ENCODE results near the gene PLN. TPM values are rescaled to one million over a fixed set of nuclear protein-coding genes. Genes with fewer than 3 reads are reported as not detected.

The PLN gene
- total and polyA plus RNA-seq, 5 donors from 2014 or later = 0.13 to 0.40 (median 0.27) TPM; not detected in 1

DNA sequence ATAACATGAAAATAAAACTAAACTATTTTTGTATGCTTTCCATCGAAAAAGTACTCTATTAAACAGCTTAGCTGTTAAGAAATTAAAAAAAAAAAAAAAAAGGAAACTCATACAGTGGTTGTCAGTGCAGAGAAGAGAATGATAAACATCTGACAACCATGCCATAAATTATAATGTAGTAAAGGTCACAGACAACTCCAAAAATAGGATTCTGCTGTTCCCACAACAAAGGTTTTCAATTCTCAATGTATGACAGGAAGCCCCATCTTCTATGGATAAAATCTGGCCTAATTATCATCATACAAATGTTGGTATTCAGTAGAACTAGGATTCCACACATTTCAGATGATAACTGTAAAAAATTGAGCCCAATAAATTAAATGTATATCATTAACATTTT is 5.0 kb downstream of the PLN start:
- no peak overlapping the region for H3K4me3 Mint-ChIP-seq
- H3K27me3 ChIP-seq (ENCODE audit: control insufficient read depth, insufficient read depth, low read length) = no peaks in the 10 kb centered on the region
- peaks cover 10% of the 10 kb centered on the region for H3K4me1 ChIP-seq (ENCODE audit: control insufficient read depth, insufficient read depth, low read length, poor library complexity, severe bottlenecking)
- H3K9me3 ChIP-seq (ENCODE audit: control insufficient read depth in 2 of 2, low read length in 2 of 2) = no peaks in the 10 kb centered on the region
- no peak overlapping the region for H3K27ac ChIP-seq (ENCODE audit: insufficient read depth, low read length, poor library complexity, severe bottlenecking)
- no peak for DNase-seq
- peaks cover 10% of the 10 kb centered on the region for H3K36me3 Mint-ChIP-seq
- H3K36me3 ChIP-seq (ENCODE audit: control insufficient read depth, insufficient read depth, low read length) = no peaks in the 10 kb centered on the region
- H3K27ac Mint-ChIP-seq = no peak overlapping the region
- H3K4me3 ChIP-seq (ENCODE audit: low read depth, low read length) = no peak overlapping the region
- no peak for ATAC-seq (ENCODE audit: low read depth in 2 of 2)
- H3K4me1 Mint-ChIP-seq = peaks cover 15 to 40% (median 29%) of the 10 kb centered on the region in 4 donors
- H3K27me3 Mint-ChIP-seq = peaks cover under 1% of the 10 kb centered on the region
- no peaks in the 10 kb centered on the region for H3K9me3 Mint-ChIP-seq

DNA sequence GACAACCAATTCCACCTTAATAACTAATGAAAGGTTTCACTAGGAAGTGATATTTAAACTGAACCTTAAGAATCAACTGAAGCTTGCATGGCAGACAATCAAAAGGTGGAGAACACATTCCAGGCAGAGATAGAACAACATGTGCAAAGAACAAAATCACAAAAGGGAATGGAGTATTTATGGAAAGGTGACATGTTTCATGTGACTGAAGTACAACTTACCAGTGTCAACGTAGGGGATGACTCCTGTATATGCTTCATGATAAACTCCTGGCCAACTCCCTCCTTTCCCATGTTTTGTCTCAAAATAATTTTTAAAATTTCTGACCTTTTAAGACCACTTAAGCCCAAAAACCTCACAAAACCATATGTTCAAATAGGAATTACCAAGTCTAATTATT is 6.6 kb downstream of the PLN start:
- peaks cover 10% of the 10 kb centered on the region for H3K36me3 Mint-ChIP-seq
- no peak overlapping the region for H3K4me3 ChIP-seq (ENCODE audit: low read depth, low read length)
- no peak for DNase-seq
- H3K9me3 ChIP-seq (ENCODE audit: control insufficient read depth in 2 of 2, low read length in 2 of 2) = no peaks in the 10 kb centered on the region
- no peaks in the 10 kb centered on the region for H3K36me3 ChIP-seq (ENCODE audit: control insufficient read depth, insufficient read depth, low read length)
- no peak overlapping the region for H3K27ac ChIP-seq (ENCODE audit: insufficient read depth, low read length, poor library complexity, severe bottlenecking)
- H3K4me1 Mint-ChIP-seq = peaks cover 19 to 51% (median 36%) of the 10 kb centered on the region in 4 donors
- peaks cover 4% of the 10 kb centered on the region for H3K27me3 Mint-ChIP-seq
- peaks cover 25% of the 10 kb centered on the region for H3K4me1 ChIP-seq (ENCODE audit: control insufficient read depth, insufficient read depth, low read length, poor library complexity, severe bottlenecking)
- H3K9me3 Mint-ChIP-seq = no peaks in the 10 kb centered on the region
- ATAC-seq (ENCODE audit: low read depth in 2 of 2) = no peak
- H3K27ac Mint-ChIP-seq = no peak overlapping the region
- no peak overlapping the region for H3K4me3 Mint-ChIP-seq
- H3K27me3 ChIP-seq (ENCODE audit: control insufficient read depth, insufficient read depth, low read length) = no peaks in the 10 kb centered on the region

GRCh38 chr6:118558464-118559217 is 10.5 kb downstream of the PLN start:
- H3K9me3 ChIP-seq (ENCODE audit: control insufficient read depth in 2 of 2, low read length in 2 of 2) = no peaks in the 10 kb centered on the region
- Mint-ChIP-seq H3K27me3 (peaks cover 4% of the 10 kb centered on the region), H3K4me1 (peaks cover 6 to 50% (median 34%) of the 10 kb centered on the region in 4 donors), H3K4me3 (peak overlapping the region; percentile 51 to 85 (median 74)), H3K27ac (peak overlapping the region; percentile 93 to 99 (median 94)), H3K36me3 (peaks cover 14% of the 10 kb centered on the region), H3K9me3 (no peaks in the 10 kb centered on the region)
- peaks cover 5% of the 10 kb centered on the region for H3K36me3 ChIP-seq (ENCODE audit: control insufficient read depth, insufficient read depth, low read length)
- peaks cover 31% of the 10 kb centered on the region for H3K4me1 ChIP-seq (ENCODE audit: control insufficient read depth, insufficient read depth, low read length, poor library complexity, severe bottlenecking)
- H3K27me3 ChIP-seq (ENCODE audit: control insufficient read depth, insufficient read depth, low read length) = no peaks in the 10 kb centered on the region
- H3K27ac ChIP-seq (ENCODE audit: insufficient read depth, low read length, poor library complexity, severe bottlenecking) = peak overlapping the region; percentile 73
- peak in 2 of 3 donors; percentile 72 to 84 for DNase-seq
- H3K4me3 ChIP-seq (ENCODE audit: low read depth, low read length) = peak overlapping the region; percentile 71
- ATAC-seq (ENCODE audit: low read depth in 2 of 2) = peak; percentile 91 to 97

DNA sequence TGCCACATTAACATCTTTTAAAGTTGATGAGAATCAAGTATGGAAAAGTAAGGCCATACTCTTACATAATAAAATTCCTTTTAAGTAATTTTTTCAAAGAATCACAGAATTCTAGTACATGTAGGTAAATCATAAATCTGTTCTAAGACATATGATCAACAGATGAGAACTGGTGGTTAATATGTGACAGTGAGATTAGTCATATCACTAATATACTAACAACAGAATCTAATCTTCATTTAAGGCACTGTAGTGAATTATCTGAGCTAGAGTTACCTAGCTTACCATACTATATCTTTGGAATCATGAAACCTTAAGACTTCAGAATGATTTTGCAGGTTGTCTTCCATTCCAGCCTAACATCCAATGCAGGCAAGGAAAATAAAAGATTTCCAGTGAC is 11.6 kb downstream of the PLN start:
- Histone ChIP-seq H3K4me3 (ENCODE audit: low read depth, low read length) (peak overlapping the region; percentile 71), H3K27ac (ENCODE audit: insufficient read depth, low read length, poor library complexity, severe bottlenecking) (peak overlapping the region; percentile 73), H3K4me1 (ENCODE audit: control insufficient read depth, insufficient read depth, low read length, poor library complexity, severe bottlenecking) (peaks cover 31% of the 10 kb centered on the region), H3K27me3 (ENCODE audit: control insufficient read depth, insufficient read depth, low read length) (no peaks in the 10 kb centered on the region), H3K36me3 (ENCODE audit: control insufficient read depth, insufficient read depth, low read length) (peaks cover 5% of the 10 kb centered on the region), H3K9me3 (ENCODE audit: control insufficient read depth in 2 of 2, low read length in 2 of 2) (no peaks in the 10 kb centered on the region)
- no peaks in the 10 kb centered on the region for H3K9me3 Mint-ChIP-seq
- H3K27me3 Mint-ChIP-seq = peaks cover 4% of the 10 kb centered on the region
- peaks cover 14% of the 10 kb centered on the region for H3K36me3 Mint-ChIP-seq
- H3K27ac Mint-ChIP-seq = peak overlapping the region; percentile 93 to 99 (median 94)
- peak overlapping the region in 1 of 4 donors; percentile 78 for H3K4me3 Mint-ChIP-seq
- ATAC-seq (ENCODE audit: low read depth in 2 of 2) (no peak), DNase-seq (no peak)
- H3K4me1 Mint-ChIP-seq = peaks cover 6 to 47% (median 34%) of the 10 kb centered on the region in 4 donors

- Histone ChIP-seq H3K9me3 (ENCODE audit: control insufficient read depth in 2 of 2, low read length in 2 of 2) (no peaks in the 10 kb centered on the region), H3K36me3 (ENCODE audit: control insufficient read depth, insufficient read depth, low read length) (peaks cover 8% of the 10 kb centered on the region), H3K27ac (ENCODE audit: insufficient read depth, low read length, poor library complexity, severe bottlenecking) (no peak overlapping the region), H3K27me3 (ENCODE audit: control insufficient read depth, insufficient read depth, low read length) (no peaks in the 10 kb centered on the region), H3K4me1 (ENCODE audit: control insufficient read depth, insufficient read depth, low read length, poor library complexity, severe bottlenecking) (peaks cover 38% of the 10 kb centered on the region), H3K4me3 (ENCODE audit: low read depth, low read length) (no peak overlapping the region)
- Mint-ChIP-seq H3K9me3 (no peaks in the 10 kb centered on the region), H3K4me3 (no peak overlapping the region), H3K36me3 (peaks cover 10% of the 10 kb centered on the region), H3K27ac (peak overlapping the region in 1 of 3 donors; percentile 78), H3K4me1 (peaks cover 15 to 55% (median 40%) of the 10 kb centered on the region in 4 donors), H3K27me3 (peaks cover 4% of the 10 kb centered on the region)
- DNase-seq (no peak), ATAC-seq (ENCODE audit: low read depth in 2 of 2) (no peak)
Measured at GRCh38 chr6:118562248-118562647, 14.2 kb downstream of the PLN start.

- Mint-ChIP-seq H3K9me3 (no peaks in the 10 kb centered on the region), H3K4me3 (no peak overlapping the region), H3K36me3 (peaks cover 10% of the 10 kb centered on the region), H3K27me3 (peaks cover 4% of the 10 kb centered on the region), H3K27ac (peak overlapping the region in 2 of 3 donors; percentile 78 to 90), H3K4me1 (peaks cover 15 to 54% (median 35%) of the 10 kb centered on the region in 4 donors)
- Histone ChIP-seq H3K4me3 (ENCODE audit: low read depth, low read length) (no peak overlapping the region), H3K27ac (ENCODE audit: insufficient read depth, low read length, poor library complexity, severe bottlenecking) (no peak overlapping the region), H3K4me1 (ENCODE audit: control insufficient read depth, insufficient read depth, low read length, poor library complexity, severe bottlenecking) (peaks cover 31% of the 10 kb centered on the region), H3K9me3 (ENCODE audit: control insufficient read depth in 2 of 2, low read length in 2 of 2) (no peaks in the 10 kb centered on the region), H3K27me3 (ENCODE audit: control insufficient read depth, insufficient read depth, low read length) (no peaks in the 10 kb centered on the region), H3K36me3 (ENCODE audit: control insufficient read depth, insufficient read depth, low read length) (peaks cover 8% of the 10 kb centered on the region)
- ATAC-seq (ENCODE audit: low read depth in 2 of 2) (no peak), DNase-seq (no peak)
Measured at GRCh38 chr6:118562959-118563358, 14.9 kb downstream of the PLN start.

DNA sequence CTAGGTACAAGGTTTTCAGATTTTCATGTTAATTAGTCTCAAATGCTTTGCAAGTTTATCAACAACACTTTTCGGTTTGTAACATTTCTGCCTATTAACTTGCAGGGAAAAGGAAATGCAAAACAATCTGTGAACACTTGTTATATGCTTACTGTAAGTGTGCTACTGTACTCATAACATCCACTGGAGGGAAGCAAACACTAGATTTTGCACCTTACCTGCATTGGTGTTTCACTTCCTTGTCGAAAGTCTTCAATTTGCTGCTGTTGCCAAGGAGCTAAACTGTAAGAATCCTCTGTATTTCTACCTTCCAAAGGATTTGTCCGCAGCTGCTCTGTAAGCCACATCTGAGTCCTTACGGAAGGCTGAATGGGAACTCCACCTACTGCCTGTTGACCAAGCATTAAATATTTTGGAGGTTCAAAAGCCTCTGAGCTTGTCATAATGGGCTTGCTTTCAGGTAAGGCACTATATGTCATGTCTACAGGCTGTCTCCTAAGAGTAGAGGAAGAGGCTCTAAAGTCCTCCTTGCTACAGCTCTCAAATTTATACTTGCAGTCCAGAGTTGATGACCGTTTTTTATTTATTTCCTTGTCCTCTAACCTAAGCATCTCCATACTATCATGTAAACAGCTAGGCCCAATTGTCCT is 17.3 kb downstream of the PLN start:
- Histone ChIP-seq H3K4me1 (ENCODE audit: control insufficient read depth, insufficient read depth, low read length, poor library complexity, severe bottlenecking) (peaks cover 12% of the 10 kb centered on the region), H3K4me3 (ENCODE audit: low read depth, low read length) (no peak overlapping the region), H3K36me3 (ENCODE audit: control insufficient read depth, insufficient read depth, low read length) (peaks cover 8% of the 10 kb centered on the region), H3K27ac (ENCODE audit: insufficient read depth, low read length, poor library complexity, severe bottlenecking) (peak overlapping the region; percentile 29), H3K9me3 (ENCODE audit: control insufficient read depth in 2 of 2, low read length in 2 of 2) (no peaks in the 10 kb centered on the region), H3K27me3 (ENCODE audit: control insufficient read depth, insufficient read depth, low read length) (no peaks in the 10 kb centered on the region)
- DNase-seq (peak in 2 of 3 donors; percentile 72 to 82), ATAC-seq (ENCODE audit: low read depth in 2 of 2) (peak; percentile 94 to 99)
- Mint-ChIP-seq H3K9me3 (no peaks in the 10 kb centered on the region), H3K4me3 (peak overlapping the region in 1 of 4 donors; percentile 14), H3K4me1 (peaks cover 15 to 42% (median 29%) of the 10 kb centered on the region in 4 donors), H3K27me3 (no peaks in the 10 kb centered on the region), H3K36me3 (peaks cover 10% of the 10 kb centered on the region), H3K27ac (peak overlapping the region; percentile 1 to 72 (median 72))

Measured in CD4-positive, CD25-positive, alpha-beta regulatory T cell (primary cell).